GM18517 (cell line): ENCODE measurements around the gene KCNC1.

Experiments
- ATAC-seq: cut with Tn5 transposase; IDR thresholded peaks from one replicate; pipeline ENCODE4 v1.9.1; 2021; ENCODE audit warnings: mild to moderate bottlenecking, moderate library complexity; ENCODE audit not compliant: unreplicated experiment

Gene KCNC1

DNA sequence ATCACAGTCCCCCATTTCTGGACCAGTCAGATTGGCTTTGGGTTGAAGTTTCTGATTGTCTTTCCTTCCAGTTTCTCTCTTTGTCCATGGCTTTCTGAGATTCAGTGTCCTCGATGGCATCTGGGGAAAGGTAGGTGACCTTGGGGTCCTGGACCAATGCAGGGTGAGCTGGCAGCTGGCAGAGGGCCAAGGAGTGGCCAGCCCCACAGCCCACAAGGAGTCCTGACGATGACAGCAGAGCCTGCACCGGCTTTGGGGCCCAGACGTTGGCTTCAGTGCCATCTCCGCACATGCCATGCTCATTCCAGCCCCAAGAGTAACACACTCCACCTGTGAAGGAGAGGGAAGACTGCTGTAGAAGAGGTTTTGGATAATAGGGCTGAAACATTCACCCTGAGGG, 53.5 kb downstream of the KCNC1 start:
- ATAC-seq: no peak

- no peak for ATAC-seq
These were observed 55.9 kb downstream of the KCNC1 start for GRCh38 chr11:17790453-17790852.

GRCh38 chr11:17791144-17791543, 56.6 kb downstream of the KCNC1 start:
- ATAC-seq: no peak

- no peak for ATAC-seq
These were observed 57.6 kb downstream of the KCNC1 start for GRCh38 chr11:17792161-17792560.

GRCh38 chr11:17793642-17794170, 59.1 kb downstream of the KCNC1 start:
- ATAC-seq: no peak

DNA sequence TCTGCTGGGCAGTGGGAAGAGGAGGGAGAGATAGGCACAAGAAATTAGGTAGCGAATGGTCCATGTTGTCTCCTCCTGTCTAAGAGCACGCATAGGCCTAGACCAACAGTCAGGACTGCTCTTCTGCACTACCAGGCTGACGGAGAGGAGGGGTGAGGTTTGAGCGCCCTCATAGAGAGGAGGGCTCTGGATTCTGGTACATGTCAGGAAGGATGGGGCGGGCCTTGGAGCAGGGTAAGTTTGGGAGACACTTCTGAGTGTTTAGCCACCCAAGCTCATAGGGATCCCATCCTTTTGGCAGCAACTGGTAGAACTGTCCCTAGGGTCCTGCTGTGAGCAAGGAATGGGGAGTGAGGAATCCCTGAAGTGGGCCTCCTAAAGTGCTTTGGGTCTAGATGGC, 60.4 kb downstream of the KCNC1 start:
- ATAC-seq: no peak

- no peak for ATAC-seq
These were observed 61.6 kb downstream of the KCNC1 start for GRCh38 chr11:17796154-17796553.

DNA sequence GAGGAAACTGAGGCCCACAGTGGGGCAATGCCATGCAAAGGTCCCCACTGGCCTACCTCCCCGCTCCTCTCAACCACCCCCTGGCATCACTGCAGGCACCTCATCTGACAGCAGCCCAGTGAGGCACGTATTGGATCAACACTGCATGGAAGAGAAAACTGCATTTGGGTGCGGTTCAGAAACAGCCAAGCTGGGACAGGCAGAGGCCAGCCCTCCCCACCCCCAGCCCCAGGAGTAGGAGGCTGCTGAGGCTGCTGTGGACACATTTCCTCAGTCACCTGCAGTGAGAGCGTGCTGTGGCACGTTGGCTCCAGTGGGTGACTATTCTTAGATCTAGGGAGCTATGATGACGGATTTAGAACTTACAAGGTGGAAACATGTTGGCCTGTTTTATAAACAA, 63.7 kb downstream of the KCNC1 start:
- ATAC-seq: no peak

GRCh38 chr11:17798716-17799115, 64.1 kb downstream of the KCNC1 start:
- no peak for ATAC-seq

- no peak for ATAC-seq
These were observed 64.6 kb downstream of the KCNC1 start for GRCh38 chr11:17799147-17799546.

GRCh38 chr11:17801166-17801565, 66.6 kb downstream of the KCNC1 start:
- no peak for ATAC-seq

GRCh38 chr11:17802491-17802890, 67.9 kb downstream of the KCNC1 start:
- no peak for ATAC-seq

- ATAC-seq: no peak
These were observed 69.3 kb downstream of the KCNC1 start for GRCh38 chr11:17803754-17804334.

GRCh38 chr11:17805043-17805442, 70.5 kb downstream of the KCNC1 start:
- no peak for ATAC-seq

DNA sequence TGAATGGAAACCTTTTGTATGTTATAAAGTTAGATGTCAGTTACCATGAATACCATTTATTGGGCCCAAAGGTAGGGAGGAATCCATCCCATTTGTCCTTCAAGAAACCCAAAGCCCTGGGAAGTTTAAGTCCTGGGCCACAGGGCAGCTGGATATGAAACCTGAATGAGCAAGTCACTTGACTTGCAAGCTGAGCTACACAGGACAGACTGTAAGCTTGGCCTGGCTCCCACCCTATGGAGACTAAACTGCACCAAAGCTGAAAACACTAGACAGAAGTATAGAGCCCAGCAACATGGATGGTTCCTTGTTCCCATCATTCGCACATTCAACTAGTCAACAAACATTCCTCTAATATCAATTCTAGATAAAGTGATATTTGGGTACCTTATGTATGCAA, 71.3 kb downstream of the KCNC1 start:
- ATAC-seq: no peak

DNA sequence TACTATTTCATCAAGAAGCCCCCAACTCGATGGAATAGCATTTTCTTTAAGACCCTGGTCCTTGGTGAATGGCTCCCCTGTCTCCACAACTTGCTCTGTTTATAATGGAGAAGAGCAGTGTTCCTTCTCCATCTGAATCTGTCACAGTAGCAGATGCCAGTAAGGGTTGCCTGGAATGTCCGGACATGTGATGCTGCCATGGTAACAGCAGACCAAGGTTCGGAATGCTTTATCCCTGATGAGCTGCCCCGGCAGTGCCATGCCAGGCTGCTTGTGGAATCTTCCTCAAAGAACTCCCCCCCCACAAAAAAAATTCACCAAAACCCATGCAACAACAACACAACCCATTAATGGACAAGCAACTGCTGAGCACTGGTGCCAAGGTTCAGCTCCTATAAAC, 72.5 kb downstream of the KCNC1 start:
- ATAC-seq: no peak

- no peak for ATAC-seq
These were observed 75.5 kb downstream of the KCNC1 start for GRCh38 chr11:17810041-17810440.

DNA sequence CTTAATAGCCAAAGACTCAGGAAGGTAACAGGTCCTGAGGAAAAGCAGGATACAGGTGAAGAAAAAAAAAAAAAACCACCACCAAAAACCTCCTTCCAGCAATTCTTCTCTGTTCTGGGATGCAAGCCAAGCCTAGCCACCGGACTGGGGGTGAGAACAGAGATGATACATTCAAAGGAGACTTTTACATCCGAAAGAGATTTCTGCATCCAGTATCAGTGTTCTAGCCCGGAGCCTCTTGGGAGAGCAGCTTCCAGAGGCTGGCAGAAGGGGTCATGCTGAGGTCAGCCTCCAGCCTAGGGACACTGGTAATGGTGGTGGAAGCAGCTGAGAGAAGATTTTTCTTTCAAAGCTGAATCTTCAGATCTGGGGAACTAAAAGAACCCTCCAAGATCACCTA, 76.2 kb downstream of the KCNC1 start:
- ATAC-seq: no peak

- no peak for ATAC-seq
These were observed 76.8 kb downstream of the KCNC1 start for GRCh38 chr11:17811352-17811751.

DNA sequence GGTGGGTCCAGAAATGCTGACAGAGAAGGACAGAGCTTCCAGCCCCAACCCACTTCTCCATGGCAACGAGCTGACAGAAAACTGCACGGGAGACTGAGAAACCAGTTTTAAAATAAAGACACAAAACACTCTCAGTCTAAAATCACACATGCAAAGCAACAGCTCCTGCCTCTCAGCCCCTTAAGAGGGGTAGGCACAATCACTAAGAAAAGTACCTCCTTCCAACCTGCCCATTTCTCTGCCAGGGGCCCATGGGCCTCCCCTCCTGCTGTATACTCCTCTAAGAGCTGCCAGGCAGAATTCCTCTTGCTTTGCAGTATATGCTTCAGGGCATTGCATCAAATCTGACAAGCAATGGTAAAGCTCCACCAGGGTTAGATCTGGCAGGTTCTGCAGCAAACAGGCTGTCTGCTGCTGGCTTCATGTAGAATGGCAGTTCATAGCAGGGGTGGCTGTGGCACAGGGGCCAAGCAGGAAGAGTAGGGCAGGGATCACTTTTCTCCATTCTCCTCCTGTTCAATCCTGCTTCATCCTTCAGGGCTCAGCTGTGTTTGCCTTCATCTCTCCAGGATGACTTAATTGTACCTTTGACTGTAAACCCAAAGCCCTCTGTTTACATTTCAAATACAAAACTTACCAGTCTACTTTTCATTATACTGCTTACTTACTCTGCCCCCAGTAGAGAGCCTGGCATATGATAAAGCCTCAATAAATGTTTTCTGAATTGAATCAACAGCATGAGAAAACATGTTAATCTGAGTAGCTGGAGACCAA, 77.7 kb downstream of the KCNC1 start:
- no peak for ATAC-seq

DNA sequence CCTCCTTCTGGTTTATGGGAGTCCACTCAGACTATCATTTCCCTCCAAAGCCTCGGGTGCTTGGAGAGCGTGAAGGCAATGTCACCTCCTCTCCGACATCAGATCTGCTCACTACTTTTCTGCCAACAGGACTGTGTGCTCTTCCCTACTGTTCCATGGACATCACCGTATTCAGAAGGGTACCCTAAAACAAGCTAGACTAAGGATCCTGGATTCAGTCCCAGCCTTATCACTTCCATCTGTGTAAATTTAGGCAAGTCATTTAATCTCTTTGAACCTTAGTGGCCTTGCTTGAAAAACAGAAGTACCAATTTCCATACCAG, 78.2 kb downstream of the KCNC1 start:
- ATAC-seq: no peak

GRCh38 chr11:17813391-17814059, 78.9 kb downstream of the KCNC1 start:
- no peak for ATAC-seq
